GM19043 (cell line): Measurements from ENCODE around the gene SPATS2.
"Not testable (repeated sequence)": the region's sequence is repeated elsewhere in the genome, so short reads cannot be mapped to it uniquely, and the experiment has no call there.

ENCODE experiments used
- ATAC-seq: cut with Tn5 transposase; IDR thresholded peaks from one replicate; pipeline ENCODE4 v1.9.1; 2021; ENCODE audit warnings: low read depth; ENCODE audit not compliant: unreplicated experiment

SPATS2 gene

GRCh38 chr12:49503674-49504180 is 136.5 kb downstream of the SPATS2 start:
- ATAC-seq, result no peak

GRCh38 chr12:49505672-49506071 is 138.4 kb downstream of the SPATS2 start:
- no peak for ATAC-seq

- no peak for ATAC-seq
These were observed 139.9 kb downstream of the SPATS2 start for GRCh38 chr12:49507139-49507538.

GRCh38 chr12:49509681-49510080 is 142.4 kb downstream of the SPATS2 start:
- not testable (repeated sequence) for ATAC-seq

GRCh38 chr12:49511410-49511809 is 144.1 kb downstream of the SPATS2 start:
- no peak for ATAC-seq

GRCh38 chr12:49512546-49512945 is 145.3 kb downstream of the SPATS2 start:
- no peak for ATAC-seq

GRCh38 chr12:49515266-49515665 is 148.0 kb downstream of the SPATS2 start:
- no peak for ATAC-seq

GRCh38 chr12:49518914-49519573 is 151.8 kb downstream of the SPATS2 start:
- no peak for ATAC-seq

- no peak for ATAC-seq
These were observed 152.3 kb downstream of the SPATS2 start for GRCh38 chr12:49519574-49519936.

GRCh38 chr12:49521389-49521788 is 154.1 kb downstream of the SPATS2 start:
- no peak for ATAC-seq

- ATAC-seq, result no peak
These were observed 157.5 kb downstream of the SPATS2 start for GRCh38 chr12:49524660-49525324.

GRCh38 chr12:49525942-49526341 is 158.7 kb downstream of the SPATS2 start:
- no peak for ATAC-seq

- ATAC-seq, result no peak
These were observed 160.3 kb downstream of the SPATS2 start for GRCh38 chr12:49527361-49528130.

GRCh38 chr12:49529414-49529813 is 162.2 kb downstream of the SPATS2 start:
- no peak for ATAC-seq

- no peak for ATAC-seq
These were observed 164.5 kb downstream of the SPATS2 start for GRCh38 chr12:49531745-49532144.

GRCh38 chr12:49533331-49533730 is 166.1 kb downstream of the SPATS2 start:
- no peak for ATAC-seq

GRCh38 chr12:49534122-49534521 is 166.9 kb downstream of the SPATS2 start:
- ATAC-seq, result not testable (repeated sequence)

- ATAC-seq, result no peak
These were observed 167.5 kb downstream of the SPATS2 start for GRCh38 chr12:49534731-49535278.

- ATAC-seq, result no peak
These were observed 168.8 kb downstream of the SPATS2 start for GRCh38 chr12:49535921-49536525.

GRCh38 chr12:49536526-49537071 is 169.3 kb downstream of the SPATS2 start:
- no peak for ATAC-seq
